GM12891 (cell line): ENCODE measurements around the gene CD244.

Experiments
- POLR2A ChIP-seq: IDR thresholded peaks from 2 replicates; pipeline ENCODE4 v1.6.1; 2011; ENCODE audit warnings: low read depth, low read length, control low read depth
- POLR2AphosphoS5 ChIP-seq: IDR thresholded peaks from 2 replicates; pipeline ENCODE4 v1.6.1; 2011; ENCODE audit warnings: low read depth, low read length, control low read depth
- POU2F2 ChIP-seq: IDR thresholded peaks from 2 replicates; pipeline ENCODE4 v1.6.1; 2011; ENCODE audit warnings: low read depth, mild to moderate bottlenecking, control low read depth, low read length, moderate library complexity
- TAF1 ChIP-seq: IDR thresholded peaks from 2 replicates; pipeline ENCODE4 v1.6.1; 2011; ENCODE audit warnings: low read depth, low read length, control low read depth

GRCh38 chr1:160837558-160838205 lies 25.0 kb downstream of the CD244 start:
- TF ChIP-seq POLR2AphosphoS5: no peak
- TF ChIP-seq TAF1: 0 out of 2 replicates have a peak, but pooled peaks have one; percentile 13
- no peak for TF ChIP-seq POLR2A
- TF ChIP-seq POU2F2: no peak
